GM19023 (cell line): Measurements from ENCODE around the gene MX2.

ENCODE experiments used
- ATAC-seq: cut with Tn5 transposase; IDR thresholded peaks from one replicate; pipeline ENCODE4 v1.9.1; 2021; ENCODE audit warnings: mild to moderate bottlenecking, moderate library complexity; ENCODE audit not compliant: unreplicated experiment

MX2 gene

GRCh38 chr21:41363370-41364270, 1.8 kb downstream of the MX2 start:
- no peak for ATAC-seq

GRCh38 chr21:41364308-41364707, 2.5 kb downstream of the MX2 start:
- no peak for ATAC-seq

DNA sequence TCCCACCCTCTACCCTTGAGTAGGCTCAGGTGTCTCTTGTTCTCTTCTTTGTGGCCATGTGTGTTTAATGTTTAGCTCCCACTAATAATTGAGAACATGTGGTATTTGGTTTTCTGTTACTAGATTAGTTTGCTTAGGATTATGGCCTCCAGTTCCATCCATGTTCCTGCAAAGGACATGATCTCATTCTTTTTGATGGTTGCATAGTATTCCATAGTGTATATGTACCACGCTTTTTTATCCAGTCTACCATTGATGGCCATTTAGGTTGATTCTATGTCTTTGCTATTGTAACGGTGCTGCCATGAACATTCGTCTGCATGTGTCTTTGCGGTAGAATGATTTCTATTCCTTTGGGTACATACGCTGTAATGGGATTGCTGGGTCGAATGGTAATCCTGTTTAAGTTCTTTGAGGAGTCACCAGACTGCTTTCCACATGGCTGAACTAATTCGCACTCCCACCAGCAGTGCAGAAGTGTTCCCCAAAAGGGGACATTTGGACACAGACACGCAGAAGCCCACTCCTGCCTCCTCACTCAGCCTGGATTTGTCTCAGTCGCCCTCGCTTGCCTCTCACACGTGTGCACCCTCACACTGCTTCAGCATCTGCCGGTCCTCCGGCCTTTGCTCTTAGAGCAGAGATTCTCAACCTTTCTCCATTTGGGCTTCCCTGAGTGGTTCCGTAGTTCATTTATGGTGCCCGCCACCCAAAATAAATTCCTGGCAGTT, 3.7 kb downstream of the MX2 start:
- ATAC-seq: no peak

DNA sequence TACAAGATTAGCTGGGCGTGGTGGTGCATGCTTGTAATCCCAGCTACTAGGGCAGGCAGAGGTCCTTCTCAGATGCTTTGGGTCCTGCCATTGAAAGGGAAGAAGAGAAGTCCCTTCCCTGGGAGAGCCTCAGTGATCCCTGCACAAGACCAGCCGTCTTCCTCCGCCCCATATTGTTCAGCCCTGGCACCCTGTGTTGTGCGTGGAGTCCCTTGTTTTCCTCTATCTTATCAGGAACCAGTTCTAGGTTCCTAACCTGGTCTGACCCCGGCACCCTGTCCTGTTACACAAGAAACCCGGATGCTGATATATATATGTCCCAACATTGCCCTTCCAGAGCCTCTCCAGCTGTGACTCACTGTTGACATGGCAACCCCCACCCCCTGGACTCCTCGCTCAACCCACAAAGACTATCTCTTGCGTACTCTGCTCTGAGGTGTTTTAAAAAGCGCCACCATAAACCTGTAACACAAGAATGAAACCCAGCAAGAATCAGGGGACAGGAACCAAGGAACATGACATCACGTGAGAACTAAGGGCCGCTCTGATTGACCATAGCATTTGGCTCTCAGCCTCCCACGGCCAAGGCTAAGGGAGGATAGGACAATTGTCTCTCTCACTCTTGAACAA, 4.8 kb downstream of the MX2 start:
- ATAC-seq: no peak

DNA sequence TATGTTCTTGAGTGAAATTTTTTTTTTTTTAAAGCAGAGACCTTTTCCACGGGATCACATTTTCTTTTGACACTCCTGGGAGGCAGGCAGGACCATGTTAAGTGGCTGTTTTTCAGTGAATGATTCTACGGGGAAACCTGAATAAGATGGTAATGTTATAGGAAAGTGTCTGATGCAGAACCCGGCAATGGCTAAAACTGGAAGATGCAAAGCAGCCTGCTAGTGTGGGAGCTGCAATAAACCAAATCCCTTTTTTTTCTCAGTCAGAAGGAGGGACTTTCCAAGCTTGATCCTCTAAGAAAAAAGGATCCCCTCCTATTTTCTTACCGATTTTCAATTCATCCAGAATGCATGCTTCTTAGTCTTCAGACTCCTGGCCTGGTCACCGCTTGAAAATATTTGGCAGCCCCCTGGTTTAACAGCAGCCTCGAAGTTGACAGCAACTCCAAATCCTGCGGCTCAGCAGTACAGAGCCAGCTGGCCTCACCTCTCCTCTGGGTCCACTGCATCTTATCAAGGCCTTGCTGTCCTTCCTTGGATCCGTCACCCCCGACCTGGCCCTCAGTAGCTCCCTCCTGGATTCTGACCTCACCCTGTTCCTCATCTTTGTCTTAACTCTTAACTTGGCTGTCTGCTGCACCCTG, 5.6 kb downstream of the MX2 start:
- peak; percentile 2 for ATAC-seq

DNA sequence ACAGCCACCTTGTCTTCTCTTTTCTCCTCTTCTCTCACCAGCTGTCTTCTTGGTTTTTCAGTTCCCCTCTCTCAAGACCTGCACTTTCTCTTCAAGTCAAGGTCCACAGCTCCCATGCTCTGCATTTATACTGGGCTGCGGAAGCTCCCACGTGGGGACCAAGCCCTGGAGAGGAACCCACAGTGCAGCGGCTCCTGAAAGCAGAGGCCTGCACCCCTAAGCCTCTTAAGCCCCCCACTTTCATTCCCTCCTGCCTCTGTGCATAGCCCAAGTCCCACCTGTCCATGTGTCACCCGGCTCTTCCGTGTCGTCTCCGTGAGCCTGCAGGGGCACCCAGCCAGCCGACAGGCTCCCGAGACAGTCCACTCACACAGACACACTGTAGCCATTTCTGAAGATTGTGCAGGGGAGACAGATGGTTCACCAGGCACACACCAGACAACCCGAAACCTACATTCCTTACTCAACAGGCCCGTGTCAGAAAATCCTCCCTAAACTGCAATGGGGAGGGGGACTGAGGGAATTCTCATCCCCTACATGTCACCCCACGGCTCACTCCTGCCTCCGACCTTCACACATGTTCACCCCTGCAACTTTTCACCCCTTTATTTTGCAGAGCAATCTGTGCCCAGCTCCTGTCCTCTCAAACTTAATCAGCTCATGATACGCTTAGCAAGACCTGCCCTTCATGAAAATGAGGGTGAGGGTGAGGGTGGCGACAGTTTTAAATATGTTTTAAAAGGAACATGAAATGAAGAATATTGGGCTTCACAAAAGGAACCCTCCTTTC, 6.3 kb downstream of the MX2 start:
- ATAC-seq: peak; percentile 63

DNA sequence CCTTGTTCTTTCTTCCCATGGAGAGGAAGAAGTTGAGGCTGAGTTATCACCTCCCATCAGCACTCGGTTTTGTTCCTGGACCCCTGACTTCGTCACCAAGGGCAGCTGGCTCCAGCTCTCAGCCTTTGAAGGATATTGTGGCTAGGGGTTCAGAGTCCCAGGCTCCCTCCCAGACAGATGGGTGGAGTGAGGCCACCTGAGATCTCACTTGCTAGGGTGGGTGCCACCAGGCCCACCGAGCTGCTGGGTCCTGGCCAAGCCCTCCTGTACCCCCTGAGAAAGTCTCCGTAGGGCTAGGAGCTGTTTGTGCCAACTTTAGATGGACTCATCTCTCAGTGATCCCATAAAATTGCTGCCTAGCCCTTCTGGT, 6.9 kb downstream of the MX2 start:
- no peak for ATAC-seq

- peak; percentile 39 for ATAC-seq
These were observed 7.5 kb downstream of the MX2 start for GRCh38 chr21:41369105-41369919.

- peak; percentile 5 for ATAC-seq
These were observed 8.4 kb downstream of the MX2 start for GRCh38 chr21:41369920-41370839.

- no peak for ATAC-seq
These were observed 9.2 kb downstream of the MX2 start for GRCh38 chr21:41370840-41371684.

GRCh38 chr21:41371685-41372030, 9.8 kb downstream of the MX2 start:
- ATAC-seq: no peak

DNA sequence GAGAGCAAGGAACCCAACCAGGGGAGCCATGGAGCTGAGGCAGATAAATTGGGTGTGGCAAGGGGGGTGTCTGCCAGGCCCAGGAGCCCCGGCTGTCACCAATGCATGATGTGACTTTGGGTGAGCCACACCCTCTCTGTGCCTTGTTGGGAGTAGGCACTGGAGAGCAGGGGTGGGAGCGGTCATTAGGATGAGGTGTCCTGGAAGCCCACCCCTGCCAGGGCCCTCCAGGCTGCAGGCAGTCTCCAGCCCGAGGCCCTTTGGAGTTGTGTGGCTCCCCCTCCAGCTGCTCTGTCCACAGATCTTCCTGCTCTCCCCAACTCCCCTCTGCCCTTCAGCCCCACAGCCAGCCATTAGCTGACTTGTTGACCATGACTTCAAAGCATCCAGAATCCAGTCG, 11.4 kb downstream of the MX2 start:
- no peak for ATAC-seq

DNA sequence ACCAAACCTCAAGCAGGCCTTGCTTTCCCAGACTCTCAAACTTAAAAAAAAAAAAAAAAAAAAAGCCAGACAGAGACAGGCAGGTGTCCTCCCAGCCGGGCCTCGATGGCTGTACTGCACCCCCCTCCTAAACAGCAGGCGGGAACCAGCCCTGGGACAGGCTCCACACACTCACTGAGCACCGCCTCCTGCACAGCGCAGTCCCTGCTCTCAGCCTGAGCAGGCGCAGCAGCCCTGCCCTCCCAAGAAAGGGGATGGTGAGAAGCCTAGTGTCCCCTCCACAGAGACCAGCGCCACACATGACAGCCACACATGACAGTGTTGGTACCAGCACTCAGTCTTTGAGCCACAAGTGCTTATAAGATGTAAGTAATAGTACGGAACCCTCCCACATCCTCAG, 11.9 kb downstream of the MX2 start:
- no peak for ATAC-seq

DNA sequence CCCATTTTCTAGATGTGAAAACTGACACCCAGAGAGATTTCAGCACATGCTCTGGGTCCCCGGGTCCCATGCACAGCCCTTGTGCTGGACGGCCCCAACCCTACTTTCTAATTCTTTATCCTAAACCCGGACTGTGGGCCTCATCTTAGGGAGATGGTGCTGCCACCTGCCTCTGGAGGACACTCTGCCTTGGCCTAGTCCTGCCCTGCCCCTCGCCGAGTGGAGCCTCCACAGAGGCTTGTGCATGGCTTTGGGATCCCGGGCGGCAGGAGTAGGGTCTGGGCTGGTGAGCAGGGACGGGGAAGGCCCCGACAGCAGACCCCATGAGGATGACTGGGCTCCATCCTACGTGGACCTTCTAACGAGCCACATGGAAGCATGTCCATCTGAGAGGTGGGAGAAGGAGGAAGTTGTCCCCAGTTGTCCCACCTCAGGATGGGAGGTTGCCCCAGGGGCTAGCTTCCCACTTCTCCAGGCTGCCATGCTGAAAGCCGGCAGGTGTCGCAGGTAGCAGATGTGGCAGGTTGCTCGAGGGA, 12.4 kb downstream of the MX2 start:
- ATAC-seq: no peak

DNA sequence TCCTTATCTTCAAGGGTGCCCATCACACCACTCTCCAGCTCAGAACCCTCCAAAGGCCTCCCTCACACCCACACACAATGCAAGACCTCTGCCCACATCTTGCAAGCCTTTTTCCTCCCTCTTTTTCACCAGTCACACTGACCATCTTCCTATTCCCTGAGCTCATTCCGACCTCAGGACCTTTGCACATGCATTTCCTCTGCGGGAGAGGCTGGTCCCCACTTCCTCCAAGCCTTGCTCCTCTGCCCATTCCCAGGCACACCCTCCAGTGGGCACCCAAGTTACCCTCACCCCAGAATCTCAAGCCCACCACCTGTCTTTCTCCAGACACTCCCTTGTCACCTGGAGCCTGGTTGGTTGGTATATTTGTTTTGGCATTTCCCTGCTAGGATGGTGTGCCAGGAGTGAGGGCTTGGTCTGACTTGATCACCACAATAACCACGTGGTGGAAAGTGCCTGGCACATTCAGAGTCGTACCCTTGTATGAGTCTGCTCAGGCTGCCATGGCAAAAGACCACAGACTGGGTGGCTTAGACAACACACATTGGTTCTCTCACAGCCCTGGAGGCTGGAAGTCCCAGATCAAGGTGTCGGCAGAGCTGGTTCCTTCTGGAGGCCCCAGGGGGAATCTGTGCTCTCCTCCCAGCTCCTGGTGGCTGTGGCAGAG, 13.2 kb downstream of the MX2 start:
- ATAC-seq: no peak

DNA sequence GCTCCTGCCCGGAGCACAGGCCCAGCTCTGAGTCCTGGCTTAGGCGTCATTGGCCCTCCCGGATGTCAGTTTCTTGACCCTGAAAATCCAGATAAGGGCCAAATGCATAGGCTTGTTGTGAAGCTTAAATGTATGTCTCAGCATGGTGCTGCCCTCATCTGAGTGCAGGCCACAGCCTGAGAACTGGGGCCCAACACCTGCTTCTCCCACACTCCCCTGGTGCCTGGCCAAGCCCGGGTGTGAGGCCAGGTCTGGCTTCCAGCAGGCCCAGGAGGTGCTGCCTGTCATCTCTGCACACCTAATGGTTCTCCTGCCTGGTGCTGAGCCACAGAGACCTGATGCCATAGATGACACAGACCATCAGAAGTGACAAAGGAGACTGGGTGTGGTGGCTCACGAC, 14.0 kb downstream of the MX2 start:
- ATAC-seq: no peak

- no peak for ATAC-seq
These were observed 15.9 kb downstream of the MX2 start for GRCh38 chr21:41377715-41378114.
